HL-60 (cell line): ENCODE measurements around the gene MARCHF7.
A peak's percentile ranks its signal among the peaks of the same experiment; 100 is the strongest.

ENCODE experiments used
- DNase-seq, 2 experiments: peaks; one replicate each; pipeline ENCODE4 v3.0.0-alpha.2; 2010 to 2020; ENCODE audit warnings: low read depth in 1 of 2, low spot score in 1 of 2
- H3K27ac ChIP-seq: fragments of 250-450 bp; sonication (Bioruptor Pico); replicated peaks from 2 replicates; pipeline ENCODE4 v1.5.1; 2020; ENCODE audit warnings: mild to moderate bottlenecking, moderate library complexity
- H3K27me3 ChIP-seq: fragments of 250-450 bp; sonication (Bioruptor Pico); 2 replicates; pipeline ENCODE4 v1.5.1; 2021; ENCODE audit warnings: mild to moderate bottlenecking, moderate library complexity; ENCODE audit not compliant: insufficient read depth, poor library complexity, severe bottlenecking
- H3K4me3 ChIP-seq: replicated peaks from 2 replicates; pipeline ENCODE4 v1.5.1; 2011; ENCODE audit warnings: mild to moderate bottlenecking, control low read depth, low read length; ENCODE audit not compliant: insufficient read depth
- CTCF ChIP-seq: IDR thresholded peaks from one replicate; pipeline ENCODE4 v1.5.1; 2011; ENCODE audit warnings: low read length, control low read depth, inconsistent platforms; ENCODE audit not compliant: insufficient read depth
- GABPA ChIP-seq: IDR thresholded peaks from 2 replicates; pipeline ENCODE4 v1.6.1; 2012; ENCODE audit warnings: low read depth
- POLR2AphosphoS5 ChIP-seq: IDR thresholded peaks from 2 replicates; pipeline ENCODE4 v1.6.1; 2012; ENCODE audit warnings: low read depth
- REST ChIP-seq: IDR thresholded peaks from 2 replicates; pipeline ENCODE4 v1.6.1; 2012; ENCODE audit warnings: low read depth; ENCODE audit not compliant: insufficient replicate concordance
- SPI1 ChIP-seq: IDR thresholded peaks from 2 replicates; pipeline ENCODE4 v1.6.1; 2012; ENCODE audit warnings: low read depth, mild to moderate bottlenecking, borderline replicate concordance

The MARCHF7 gene

GRCh38 chr2:159710601-159711180 lies 1.6 kb upstream of the MARCHF7 start:
- no peak for DNase-seq
- no peak overlapping the region for H3K4me3 ChIP-seq
- H3K27me3 ChIP-seq, result no peaks in the 10 kb centered on the region
- TF ChIP-seq REST, result no peak
- TF ChIP-seq SPI1, result no peak
- no peak for TF ChIP-seq GABPA
- no peak for TF ChIP-seq CTCF
- no peak for TF ChIP-seq POLR2AphosphoS5
- H3K27ac ChIP-seq, result no peak overlapping the region

GRCh38 chr2:159711562-159712142 lies 654 bp upstream of the MARCHF7 start:
- H3K4me3 ChIP-seq, result peak overlapping the region; percentile 76
- no peaks in the 10 kb centered on the region for H3K27me3 ChIP-seq
- no peak for TF ChIP-seq CTCF
- no peak for TF ChIP-seq GABPA
- TF ChIP-seq SPI1, result no peak
- TF ChIP-seq REST, result no peak
- TF ChIP-seq POLR2AphosphoS5, result no peak
- DNase-seq, result no peak
- peak overlapping the region; percentile 97 for H3K27ac ChIP-seq

GRCh38 chr2:159712929-159713420 lies 669 bp downstream of the MARCHF7 start:
- no peak for DNase-seq
- no peaks in the 10 kb centered on the region for H3K27me3 ChIP-seq
- peak overlapping the region; percentile 97 for H3K27ac ChIP-seq
- H3K4me3 ChIP-seq, result peak overlapping the region; percentile 76
- TF ChIP-seq SPI1 (no peak), CTCF (no peak), GABPA (no peak)
